Endothelial cell (in vitro differentiated cells): ENCODE measurements around the gene MERTK. TPM values are rescaled to one million over a fixed set of nuclear protein-coding genes. Genes with fewer than 3 reads are reported as not detected.

Source experiments
- DNase-seq: peaks from one replicate; pipeline ENCODE4 v3.0.0; 2021; ENCODE audit warnings: low spot score
- H3K27ac Mint-ChIP-seq: one replicate; pipeline ENCODE4 v1.8.0; 2021; ENCODE audit warnings: mixed read lengths, inconsistent platforms; ENCODE audit not compliant: unreplicated experiment
- H3K27me3 Mint-ChIP-seq: one replicate; pipeline ENCODE4 v1.8.0; 2021; ENCODE audit warnings: mild to moderate bottlenecking, moderate library complexity, mixed read lengths, inconsistent platforms; ENCODE audit not compliant: unreplicated experiment
- H3K36me3 Mint-ChIP-seq: one replicate; pipeline ENCODE4 v1.8.0; 2021; ENCODE audit warnings: mild to moderate bottlenecking, low read depth, mixed read lengths, inconsistent platforms; ENCODE audit not compliant: unreplicated experiment
- H3K4me1 Mint-ChIP-seq: one replicate; pipeline ENCODE4 v1.8.0; 2021; ENCODE audit warnings: mild to moderate bottlenecking, mixed read lengths, inconsistent platforms; ENCODE audit not compliant: unreplicated experiment
- H3K4me3 Mint-ChIP-seq: one replicate; pipeline ENCODE4 v1.8.0; 2021; ENCODE audit warnings: mild to moderate bottlenecking, mixed read lengths, inconsistent platforms; ENCODE audit not compliant: unreplicated experiment
- H3K9me3 Mint-ChIP-seq: one replicate; pipeline ENCODE4 v1.8.0; 2021; ENCODE audit warnings: mixed read lengths, inconsistent platforms; ENCODE audit not compliant: unreplicated experiment
- total RNA-seq: library from RNA; stranded (reverse); fragmentation: NEBNext Ultra II Directional; extraction: Animal tissue kit (Norgen Biotek cat#: 25700); gene quantifications from one replicate; pipeline ENCODE4 v1.2.1, GENCODE V29; 2021; ENCODE audit not compliant: unreplicated experiment
- TF ChIP-seq, protein P1 (sequence below): fragments of 200-600 bp; sonication (generic); IDR thresholded peaks from one replicate; pipeline ENCODE4 v1.5.0; 2021; ENCODE audit warnings: antibody characterized with exemption; ENCODE audit not compliant: unreplicated experiment

MERTK gene
- total RNA-seq, 1 donor from 2014 or later = 12.3 TPM

DNA sequence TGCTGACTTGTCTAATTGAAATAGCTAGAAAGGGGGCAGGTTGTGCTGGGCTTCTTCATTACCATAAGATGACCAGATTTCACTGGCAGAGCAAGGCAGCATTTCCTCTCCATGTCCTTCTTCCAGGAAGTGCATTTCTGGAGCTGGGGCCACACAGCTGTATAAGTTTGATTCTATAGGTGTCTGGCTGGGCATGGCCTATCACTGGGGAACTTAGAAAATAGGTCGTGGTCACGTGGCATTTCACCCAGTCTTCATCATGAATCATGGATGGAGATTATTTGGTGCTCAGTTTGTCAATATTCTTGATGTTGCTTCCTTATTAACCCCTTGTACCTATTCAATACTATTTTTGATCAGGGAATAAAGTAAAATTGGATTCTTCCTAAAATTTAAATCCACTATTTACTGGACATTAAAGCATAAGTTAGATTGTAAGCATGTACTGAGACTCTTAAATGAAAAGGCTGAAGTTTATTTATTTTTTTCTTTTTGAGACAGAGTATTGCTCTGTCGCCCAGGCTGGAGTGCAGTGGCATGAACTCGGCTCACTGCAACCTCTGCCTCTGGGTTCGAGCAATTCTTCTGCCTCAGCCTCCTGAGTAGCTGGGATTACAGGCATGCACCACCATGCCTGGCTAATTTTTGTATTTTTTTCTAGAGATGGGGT lies 107.1 kb downstream of the MERTK start:
- H3K4me1 Mint-ChIP-seq = peaks cover 6% of the 10 kb centered on the region
- TF ChIP-seq, protein P1, sequence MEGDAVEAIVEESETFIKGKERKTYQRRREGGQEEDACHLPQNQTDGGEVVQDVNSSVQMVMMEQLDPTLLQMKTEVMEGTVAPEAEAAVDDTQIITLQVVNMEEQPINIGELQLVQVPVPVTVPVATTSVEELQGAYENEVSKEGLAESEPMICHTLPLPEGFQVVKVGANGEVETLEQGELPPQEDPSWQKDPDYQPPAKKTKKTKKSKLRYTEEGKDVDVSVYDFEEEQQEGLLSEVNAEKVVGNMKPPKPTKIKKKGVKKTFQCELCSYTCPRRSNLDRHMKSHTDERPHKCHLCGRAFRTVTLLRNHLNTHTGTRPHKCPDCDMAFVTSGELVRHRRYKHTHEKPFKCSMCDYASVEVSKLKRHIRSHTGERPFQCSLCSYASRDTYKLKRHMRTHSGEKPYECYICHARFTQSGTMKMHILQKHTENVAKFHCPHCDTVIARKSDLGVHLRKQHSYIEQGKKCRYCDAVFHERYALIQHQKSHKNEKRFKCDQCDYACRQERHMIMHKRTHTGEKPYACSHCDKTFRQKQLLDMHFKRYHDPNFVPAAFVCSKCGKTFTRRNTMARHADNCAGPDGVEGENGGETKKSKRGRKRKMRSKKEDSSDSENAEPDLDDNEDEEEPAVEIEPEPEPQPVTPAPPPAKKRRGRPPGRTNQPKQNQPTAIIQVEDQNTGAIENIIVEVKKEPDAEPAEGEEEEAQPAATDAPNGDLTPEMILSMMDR = no peak
- no peak overlapping the region for H3K27ac Mint-ChIP-seq

DNA sequence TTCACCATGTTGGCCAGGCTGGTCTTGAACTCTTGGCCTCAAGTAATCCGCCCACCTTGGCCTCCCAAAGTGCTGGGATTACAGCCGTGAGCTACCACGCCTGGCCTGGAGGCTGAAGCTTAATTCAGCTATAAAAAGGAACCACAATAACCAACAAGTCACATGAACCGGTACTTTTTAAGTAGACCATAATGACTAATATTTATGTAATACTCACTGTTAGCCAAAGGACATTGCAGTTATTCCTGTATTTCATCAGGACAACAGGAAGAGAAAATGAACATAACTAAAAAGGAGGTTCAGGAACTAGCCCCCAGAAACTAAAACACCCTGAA lies 107.6 kb downstream of the MERTK start:
- Mint-ChIP-seq H3K27me3 (peaks cover 2% of the 10 kb centered on the region), H3K4me3 (no peak overlapping the region), H3K4me1 (peaks cover 6% of the 10 kb centered on the region), H3K27ac (no peak overlapping the region), H3K9me3 (no peaks in the 10 kb centered on the region), H3K36me3 (peaks cover 13% of the 10 kb centered on the region)
- TF ChIP-seq, protein P1 = no peak
- DNase-seq = no peak

More for the DNA sequence above, 107.1 kb downstream of the MERTK start:
- Mint-ChIP-seq H3K4me3 (no peak overlapping the region), H3K9me3 (no peaks in the 10 kb centered on the region), H3K27me3 (peaks cover 2% of the 10 kb centered on the region), H3K36me3 (peaks cover 13% of the 10 kb centered on the region)
- DNase-seq = no peak

DNA sequence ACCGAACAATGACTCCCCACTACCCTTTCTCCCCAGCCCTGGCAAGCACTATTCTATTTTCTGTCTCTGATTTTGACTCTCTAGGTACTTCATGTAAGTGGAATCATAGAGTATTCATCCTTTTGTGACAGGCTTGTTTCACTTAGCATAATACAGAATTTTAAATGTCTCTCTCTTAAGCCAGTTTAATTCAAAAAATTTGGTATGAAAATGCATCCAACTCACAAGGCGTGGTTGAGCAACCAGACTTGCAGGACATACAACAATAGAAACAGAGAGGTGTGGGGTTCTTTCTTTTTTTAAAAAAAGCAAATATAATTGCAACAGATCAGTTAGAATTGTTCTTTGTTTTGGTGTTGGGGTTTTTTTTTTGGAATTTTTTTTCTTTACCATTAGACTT lies 109.1 kb downstream of the MERTK start:
- no peaks in the 10 kb centered on the region for H3K9me3 Mint-ChIP-seq
- peaks cover 6% of the 10 kb centered on the region for H3K4me1 Mint-ChIP-seq
- TF ChIP-seq, protein P1 = no peak
- no peak overlapping the region for H3K4me3 Mint-ChIP-seq
- H3K27ac Mint-ChIP-seq = no peak overlapping the region
- H3K27me3 Mint-ChIP-seq = peaks cover 2% of the 10 kb centered on the region
- peaks cover 19% of the 10 kb centered on the region for H3K36me3 Mint-ChIP-seq
- no peak for DNase-seq

DNA sequence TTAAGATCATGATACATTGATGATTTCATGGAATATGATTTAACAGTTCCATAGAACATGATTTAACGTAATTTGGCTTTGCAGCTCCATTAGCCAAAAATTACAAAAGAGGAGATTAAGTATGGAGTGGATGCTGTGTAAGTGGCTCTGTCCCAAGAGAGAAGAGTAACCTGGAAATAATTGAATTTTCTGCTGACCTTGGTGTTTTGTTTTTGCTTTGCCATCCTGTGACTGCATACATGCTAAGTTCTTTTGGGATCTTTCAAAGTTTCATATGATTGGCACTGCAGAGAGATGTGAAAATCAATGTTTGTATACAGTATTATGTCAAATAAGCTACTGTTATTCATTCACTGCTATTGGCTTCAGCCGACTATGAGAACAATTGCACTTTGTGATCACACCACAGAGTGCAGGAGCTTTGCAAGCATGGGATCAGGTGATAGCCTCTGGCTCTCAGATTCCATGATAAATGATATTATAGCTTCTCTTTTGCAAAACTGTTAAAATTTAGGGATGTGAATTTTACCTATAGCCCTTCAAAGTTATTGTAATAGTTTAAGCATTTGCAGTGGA lies 110.6 kb downstream of the MERTK start:
- peaks cover 2% of the 10 kb centered on the region for H3K27me3 Mint-ChIP-seq
- H3K36me3 Mint-ChIP-seq = peaks cover 14% of the 10 kb centered on the region
- no peak for DNase-seq
- H3K27ac Mint-ChIP-seq = no peak overlapping the region
- TF ChIP-seq, protein P1 = no peak
- no peak overlapping the region for H3K4me3 Mint-ChIP-seq
- H3K4me1 Mint-ChIP-seq = peaks cover 6% of the 10 kb centered on the region
- no peaks in the 10 kb centered on the region for H3K9me3 Mint-ChIP-seq

DNA sequence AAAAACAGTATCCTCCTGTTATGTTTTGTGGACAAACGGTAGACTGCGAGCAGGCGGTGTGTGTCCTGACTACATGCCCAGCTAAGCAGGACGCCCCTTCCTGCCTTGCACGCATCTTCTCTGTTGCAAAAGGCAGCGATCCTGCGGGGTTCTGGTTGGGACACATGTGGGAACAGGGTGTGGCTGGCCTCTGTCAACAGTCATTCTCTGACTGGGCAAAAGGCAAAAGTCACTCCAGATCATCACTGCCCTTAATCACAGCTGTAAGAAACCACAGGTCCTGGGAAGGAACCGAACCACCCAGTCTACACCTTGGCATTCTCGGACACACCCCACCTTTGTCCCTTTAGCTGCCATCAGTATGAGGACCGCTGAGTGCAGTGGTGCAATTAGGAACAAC lies 112.3 kb downstream of the MERTK start:
- Mint-ChIP-seq H3K27ac (no peak overlapping the region), H3K27me3 (peaks cover 2% of the 10 kb centered on the region), H3K4me1 (peaks cover 6% of the 10 kb centered on the region), H3K9me3 (no peaks in the 10 kb centered on the region), H3K36me3 (peaks cover 13% of the 10 kb centered on the region), H3K4me3 (no peak overlapping the region)
- no peak for DNase-seq
- TF ChIP-seq, protein P1 = no peak
